GM18861 (cell line): ENCODE data around the gene GAREM1.

Experiments used
- ATAC-seq: cut with Tn5 transposase; IDR thresholded peaks from one replicate; pipeline ENCODE4 v1.9.1; 2021; ENCODE audit not compliant: unreplicated experiment

The GAREM1 gene

GRCh38 chr18:32427084-32427900 is 43.4 kb downstream of the GAREM1 start:
- no peak for ATAC-seq

- ATAC-seq, result no peak
These were observed 45.2 kb downstream of the GAREM1 start for GRCh38 chr18:32425466-32425865.

- ATAC-seq, result no peak
These were observed 46.0 kb downstream of the GAREM1 start for GRCh38 chr18:32424696-32425095.

- no peak for ATAC-seq
These were observed 47.5 kb downstream of the GAREM1 start for GRCh38 chr18:32422978-32423740.

- no peak for ATAC-seq
These were observed 48.5 kb downstream of the GAREM1 start for GRCh38 chr18:32422201-32422600.

- no peak for ATAC-seq
These were observed 50.5 kb downstream of the GAREM1 start for GRCh38 chr18:32420084-32420750.

GRCh38 chr18:32418148-32418547 is 52.5 kb downstream of the GAREM1 start:
- ATAC-seq, result no peak

GRCh38 chr18:32405588-32405987 is 65.1 kb downstream of the GAREM1 start:
- ATAC-seq, result no peak

- no peak for ATAC-seq
These were observed 69.1 kb downstream of the GAREM1 start for GRCh38 chr18:32401621-32402020.

GRCh38 chr18:32393407-32393806 is 77.3 kb downstream of the GAREM1 start:
- no peak for ATAC-seq

- ATAC-seq, result no peak
These were observed 79.6 kb downstream of the GAREM1 start for GRCh38 chr18:32391126-32391525.

- no peak for ATAC-seq
These were observed 80.8 kb downstream of the GAREM1 start for GRCh38 chr18:32389858-32390257.

GRCh38 chr18:32389191-32389590 is 81.5 kb downstream of the GAREM1 start:
- no peak for ATAC-seq

GRCh38 chr18:32386471-32386870 is 84.2 kb downstream of the GAREM1 start:
- no peak for ATAC-seq

- ATAC-seq, result no peak
These were observed 87.4 kb downstream of the GAREM1 start for GRCh38 chr18:32383050-32383819.

GRCh38 chr18:32381761-32382160 is 88.9 kb downstream of the GAREM1 start:
- ATAC-seq, result no peak

GRCh38 chr18:32380559-32380958 is 90.1 kb downstream of the GAREM1 start:
- no peak for ATAC-seq

GRCh38 chr18:32379891-32380290 is 90.8 kb downstream of the GAREM1 start:
- ATAC-seq, result no peak

- ATAC-seq, result no peak
These were observed 92.0 kb downstream of the GAREM1 start for GRCh38 chr18:32378705-32379104.

GRCh38 chr18:32373995-32374394 is 96.7 kb downstream of the GAREM1 start:
- no peak for ATAC-seq

GRCh38 chr18:32373505-32373904 is 97.2 kb downstream of the GAREM1 start:
- no peak for ATAC-seq
